Ectodermal cell (in vitro differentiated cells): Measurements from ENCODE around the gene ZNRF4.
A peak's percentile ranks its signal among the peaks of the same experiment; 100 is the strongest.
"Not testable (repeated sequence)": the region's sequence is repeated elsewhere in the genome, so short reads cannot be mapped to it uniquely, and the experiment has no call there.

Source experiments
- H3K27ac ChIP-seq: 2 replicates; pipeline ENCODE4 v1.7.0; 2013; ENCODE audit warnings: mild to moderate bottlenecking, low read depth, low read length; ENCODE audit not compliant: insufficient read depth, poor library complexity, severe bottlenecking
- H3K27me3 ChIP-seq: 2 replicates; pipeline ENCODE4 v1.7.0; 2013; ENCODE audit warnings: mild to moderate bottlenecking, low read length; ENCODE audit not compliant: insufficient read depth, control insufficient read depth, poor library complexity, severe bottlenecking
- H3K36me3 ChIP-seq: one replicate; pipeline ENCODE4 v1.7.0; 2013; ENCODE audit warnings: low read length; ENCODE audit not compliant: control insufficient read depth, insufficient read depth
- H3K4me1 ChIP-seq: one replicate; pipeline ENCODE4 v1.7.0; 2013; ENCODE audit warnings: low read length; ENCODE audit not compliant: control insufficient read depth, insufficient read depth
- H3K4me3 ChIP-seq: 2 replicates; pipeline ENCODE4 v1.7.0; 2013; ENCODE audit warnings: low read depth, low read length, control low read depth; ENCODE audit not compliant: insufficient read depth
- H3K9me3 ChIP-seq: 2 replicates; pipeline ENCODE4 v1.7.0; 2013; ENCODE audit warnings: mild to moderate bottlenecking, low read length, moderate library complexity; ENCODE audit not compliant: control insufficient read depth
- WGBS, 2 experiments: methylation state at CpG; one replicate each; pipeline ENCODE4 v1.1.7; 2013; ENCODE audit warnings: missing lambda C conversion rate in 2 of 2; 5-methylcytosine and 5-hydroxymethylcytosine counted together

Gene ZNRF4

DNA sequence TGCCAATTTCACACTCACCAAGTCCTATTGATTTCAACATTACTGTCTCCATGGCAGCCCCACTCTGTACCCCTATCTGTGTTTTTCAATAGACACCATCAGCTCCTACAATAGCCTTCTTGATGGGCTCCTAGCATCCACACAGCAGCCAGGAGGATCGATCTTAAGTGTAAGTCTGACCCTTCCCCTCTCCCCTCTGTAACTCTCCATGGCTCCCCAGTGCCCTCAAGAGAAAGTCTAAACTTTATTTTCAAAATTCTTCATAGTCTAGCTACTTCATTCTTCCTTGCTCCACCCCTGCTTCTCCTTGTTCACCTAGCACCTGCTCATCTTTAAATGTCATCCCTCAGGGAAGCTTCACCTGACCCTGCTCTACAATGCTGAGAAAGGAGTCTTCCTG, 30.0 kb upstream of the ZNRF4 start:
- Histone ChIP-seq H3K27me3 (no peaks in the 10 kb centered on the region), H3K4me1 (no peaks in the 10 kb centered on the region)
- WGBS, 2 experiments, result 71 to 76% methylated on average over 1 of the region's 1 CpG

DNA sequence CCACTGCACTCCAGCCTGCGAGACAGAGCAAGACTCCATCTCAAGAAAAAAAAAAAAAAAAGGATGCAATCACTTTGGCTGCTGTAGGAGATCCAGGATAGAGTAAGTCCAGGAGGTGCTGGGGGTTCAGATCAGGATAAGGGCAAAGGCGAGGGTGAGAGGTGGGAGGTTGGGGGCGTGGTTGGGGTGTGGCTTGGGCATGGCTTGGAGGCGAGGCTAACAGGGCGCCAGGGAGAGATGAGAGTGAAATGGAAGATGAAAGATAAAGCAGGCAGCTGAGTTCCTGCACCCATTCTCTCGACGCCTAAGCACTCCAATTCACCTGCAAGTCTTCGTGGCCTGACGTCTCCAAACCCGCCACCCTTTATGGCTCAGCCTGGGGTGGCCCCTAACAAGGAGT, 25.0 kb upstream of the ZNRF4 start:
- Histone ChIP-seq H3K4me1 (no peaks in the 10 kb centered on the region), H3K9me3 (no peaks in the 10 kb centered on the region), H3K27ac (no peak overlapping the region), H3K27me3 (no peaks in the 10 kb centered on the region), H3K4me3 (no peak overlapping the region), H3K36me3 (no peaks in the 10 kb centered on the region)
- WGBS, 2 experiments, result 64 to 68% methylated on average over 10 of the region's 10 CpGs

More for the DNA sequence above, 30.0 kb upstream of the ZNRF4 start:
- Histone ChIP-seq H3K36me3 (no peaks in the 10 kb centered on the region), H3K9me3 (no peaks in the 10 kb centered on the region), H3K27ac (no peak overlapping the region), H3K4me3 (no peak overlapping the region)

DNA sequence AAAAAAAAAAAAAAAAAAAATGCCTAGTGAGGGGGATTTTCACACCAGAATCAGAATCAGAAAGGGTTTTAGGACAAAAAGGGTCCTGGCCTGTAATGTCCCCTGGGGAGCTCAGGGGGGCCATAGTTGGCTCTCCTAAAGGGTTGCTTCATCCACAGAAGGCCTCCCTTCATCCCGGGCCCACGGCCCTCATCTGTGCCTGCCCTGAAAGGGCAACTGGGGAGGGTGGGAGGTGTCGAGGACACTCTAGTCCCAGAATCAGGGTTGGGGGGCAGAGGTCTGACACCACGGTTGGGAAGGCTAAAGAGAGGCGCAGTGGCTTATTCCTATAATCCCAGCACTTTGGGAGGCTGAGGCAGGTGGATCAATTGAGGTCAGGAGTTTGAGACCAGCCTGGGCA, 22.5 kb upstream of the ZNRF4 start:
- no peaks in the 10 kb centered on the region for H3K27me3 ChIP-seq
- WGBS, 2 experiments, result 72 to 73% methylated on average over 5 of the region's 5 CpGs
- no peak overlapping the region for H3K27ac ChIP-seq
- no peaks in the 10 kb centered on the region for H3K4me1 ChIP-seq
- H3K4me3 ChIP-seq, result no peak overlapping the region
- H3K9me3 ChIP-seq, result no peaks in the 10 kb centered on the region
- H3K36me3 ChIP-seq, result no peaks in the 10 kb centered on the region

DNA sequence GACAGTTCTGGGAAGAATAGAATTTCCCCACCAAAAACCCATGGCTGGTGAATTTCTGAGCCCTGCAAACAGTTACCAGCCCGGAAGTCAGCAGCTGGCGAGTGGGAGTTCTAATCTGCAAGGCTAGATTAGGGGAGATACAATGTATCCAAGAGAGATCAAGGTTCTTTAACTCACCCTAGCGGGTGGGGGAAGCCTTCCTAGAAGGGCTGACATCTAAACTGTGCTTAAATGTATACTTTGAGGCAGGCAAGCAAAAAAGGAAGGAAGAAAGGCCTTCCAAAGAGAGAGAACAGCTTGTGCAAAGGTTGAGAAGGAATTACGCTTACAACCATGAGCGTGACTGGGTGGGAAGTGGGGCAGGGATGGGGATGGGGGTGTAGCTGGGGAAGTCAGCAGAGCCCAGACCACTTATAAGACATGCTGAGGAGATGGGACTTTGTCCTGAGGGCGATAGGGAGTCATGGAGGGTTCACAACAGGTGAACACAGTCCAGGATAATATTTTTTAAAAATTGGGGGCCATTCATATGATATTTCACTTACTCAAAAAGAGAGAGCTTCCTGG, 20.8 kb upstream of the ZNRF4 start:
- no peaks in the 10 kb centered on the region for H3K27me3 ChIP-seq
- no peaks in the 10 kb centered on the region for H3K9me3 ChIP-seq
- no peaks in the 10 kb centered on the region for H3K36me3 ChIP-seq
- 75 to 78% methylated on average over 6 of the region's 6 CpGs for WGBS, 2 experiments
- H3K27ac ChIP-seq, result no peak overlapping the region
- no peak overlapping the region for H3K4me3 ChIP-seq
- no peaks in the 10 kb centered on the region for H3K4me1 ChIP-seq

DNA sequence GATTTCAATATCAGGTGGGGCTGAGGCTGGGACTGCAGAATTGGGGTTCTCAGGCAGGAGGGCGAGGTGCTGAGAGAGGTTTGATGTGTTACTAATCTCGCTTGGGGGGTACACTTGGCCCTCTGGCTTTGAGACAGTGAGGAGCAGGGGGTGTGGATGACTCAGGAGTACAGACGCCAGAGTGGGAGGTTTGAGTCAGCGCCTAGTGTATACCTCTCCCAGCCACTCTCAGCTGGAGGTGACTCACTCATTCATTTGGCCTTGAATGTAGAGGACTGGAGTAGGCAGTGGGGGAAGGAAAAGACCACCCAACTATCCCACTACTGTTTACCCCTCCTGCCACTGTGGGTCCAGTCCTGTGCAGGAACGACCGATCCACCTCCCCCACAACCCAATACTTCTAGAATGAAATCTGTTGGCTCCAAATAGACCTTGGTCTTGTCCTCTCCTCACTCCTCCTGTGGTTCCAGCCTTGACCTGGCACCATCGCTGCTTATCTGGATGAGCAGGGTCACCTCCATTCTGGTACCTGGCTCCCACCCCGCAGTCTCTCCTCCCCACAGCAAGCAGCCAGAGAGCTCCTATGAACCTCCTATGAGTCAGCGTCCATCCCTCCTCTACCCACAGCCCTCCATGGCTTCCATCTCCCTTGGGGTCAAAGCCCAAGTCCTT, 20.1 kb upstream of the ZNRF4 start:
- no peaks in the 10 kb centered on the region for H3K36me3 ChIP-seq
- H3K4me1 ChIP-seq, result no peaks in the 10 kb centered on the region
- 81 to 82% methylated on average over 9 of the region's 9 CpGs for WGBS, 2 experiments
- no peaks in the 10 kb centered on the region for H3K27me3 ChIP-seq
- H3K27ac ChIP-seq, result no peak overlapping the region
- H3K4me3 ChIP-seq, result no peak overlapping the region
- no peaks in the 10 kb centered on the region for H3K9me3 ChIP-seq

DNA sequence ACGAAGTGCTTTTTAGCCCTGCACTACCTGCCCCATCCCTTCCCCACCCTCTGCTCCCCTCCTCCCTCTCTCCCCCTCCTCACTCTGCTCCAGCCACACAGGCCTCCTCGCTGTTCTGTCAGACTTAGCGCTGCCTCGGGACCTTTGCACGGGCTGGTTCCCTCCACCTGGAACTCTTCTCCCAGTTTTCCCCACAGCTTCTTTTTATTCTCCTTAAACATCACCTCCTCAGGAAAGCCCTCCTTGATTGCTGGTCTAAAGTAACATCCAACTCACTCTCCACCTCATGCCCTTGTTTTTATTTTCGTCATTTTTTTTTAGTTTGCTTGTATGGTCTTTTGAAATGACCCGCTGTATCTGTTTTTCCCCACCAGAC, 19.6 kb upstream of the ZNRF4 start:
- Histone ChIP-seq H3K4me1 (no peaks in the 10 kb centered on the region), H3K4me3 (no peak overlapping the region), H3K27me3 (no peaks in the 10 kb centered on the region), H3K9me3 (no peaks in the 10 kb centered on the region), H3K27ac (no peak overlapping the region), H3K36me3 (no peaks in the 10 kb centered on the region)
- WGBS, 2 experiments, result 86 to 87% methylated on average over 7 of the region's 7 CpGs

DNA sequence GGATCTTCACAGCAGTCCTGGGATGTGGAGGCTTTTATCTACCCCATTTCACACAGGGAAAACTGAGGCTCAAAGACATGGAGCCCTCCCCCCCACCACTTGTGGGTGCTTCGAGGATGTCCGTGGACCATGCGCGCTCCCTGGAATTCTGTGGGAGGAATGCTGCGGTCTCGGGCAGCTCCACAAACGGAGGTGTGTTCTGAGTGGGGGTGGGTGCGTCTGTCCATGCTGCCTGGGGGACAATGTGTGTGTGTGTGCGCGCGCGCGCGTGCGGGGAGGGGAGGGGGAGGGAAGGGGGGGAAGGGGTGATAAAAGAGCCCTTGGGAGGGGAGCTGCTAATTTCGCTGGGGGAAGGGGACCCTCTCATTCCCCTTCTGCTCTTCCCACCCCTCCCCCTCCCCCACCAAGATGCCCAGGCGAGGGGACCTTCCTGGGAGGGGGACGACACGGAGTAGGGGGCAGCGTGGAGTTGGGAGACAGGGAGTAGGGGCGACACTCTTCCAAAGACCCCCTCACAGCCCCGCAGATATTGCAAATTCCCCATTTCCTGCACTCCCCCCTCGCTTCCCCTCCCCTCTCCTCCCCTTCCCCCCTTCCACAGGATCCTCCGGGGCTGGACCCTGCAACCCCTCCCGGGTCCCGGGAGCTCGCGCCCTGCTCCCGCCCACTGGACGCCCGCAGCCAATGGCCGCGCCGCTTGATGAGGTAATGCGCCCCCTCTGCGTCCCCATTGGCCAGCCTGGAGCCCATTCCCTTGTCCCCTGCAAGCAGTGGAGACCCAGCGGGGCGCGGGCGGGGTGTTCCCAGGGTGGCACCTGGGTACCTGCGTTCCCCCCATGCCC, 18.9 kb upstream of the ZNRF4 start:
- H3K4me1 ChIP-seq, result no peaks in the 10 kb centered on the region
- H3K27ac ChIP-seq, result no peak overlapping the region
- no peaks in the 10 kb centered on the region for H3K27me3 ChIP-seq
- no peaks in the 10 kb centered on the region for H3K36me3 ChIP-seq
- 4% methylated on average over 30 to 36 of the region's 41 CpGs for WGBS, 2 experiments
- no peaks in the 10 kb centered on the region for H3K9me3 ChIP-seq
- H3K4me3 ChIP-seq, result peak overlapping the region; percentile 49

DNA sequence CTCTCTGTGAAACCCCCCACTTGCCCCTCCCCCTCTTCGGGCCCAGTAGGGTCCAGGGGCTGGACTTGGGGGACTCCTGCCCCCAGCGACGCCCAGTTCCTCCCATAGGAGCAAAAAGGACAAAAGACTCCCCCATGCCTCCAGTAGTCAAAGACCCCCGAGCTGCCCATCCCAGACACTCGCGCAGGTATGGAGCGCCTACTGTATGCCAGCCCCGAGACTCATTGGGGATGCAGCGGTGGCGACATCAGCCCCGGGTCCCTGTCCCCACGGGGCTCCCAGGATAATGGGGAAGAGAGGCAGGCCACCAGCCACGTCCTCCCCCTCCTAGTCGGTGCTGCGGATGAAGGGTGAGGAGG, 18.3 kb upstream of the ZNRF4 start:
- Histone ChIP-seq H3K27me3 (no peaks in the 10 kb centered on the region), H3K4me3 (peak overlapping the region; percentile 49), H3K36me3 (no peaks in the 10 kb centered on the region), H3K9me3 (no peaks in the 10 kb centered on the region), H3K27ac (no peak overlapping the region), H3K4me1 (no peaks in the 10 kb centered on the region)
- 2 to 5% methylated on average over 11 to 13 of the region's 15 CpGs for WGBS, 2 experiments

DNA sequence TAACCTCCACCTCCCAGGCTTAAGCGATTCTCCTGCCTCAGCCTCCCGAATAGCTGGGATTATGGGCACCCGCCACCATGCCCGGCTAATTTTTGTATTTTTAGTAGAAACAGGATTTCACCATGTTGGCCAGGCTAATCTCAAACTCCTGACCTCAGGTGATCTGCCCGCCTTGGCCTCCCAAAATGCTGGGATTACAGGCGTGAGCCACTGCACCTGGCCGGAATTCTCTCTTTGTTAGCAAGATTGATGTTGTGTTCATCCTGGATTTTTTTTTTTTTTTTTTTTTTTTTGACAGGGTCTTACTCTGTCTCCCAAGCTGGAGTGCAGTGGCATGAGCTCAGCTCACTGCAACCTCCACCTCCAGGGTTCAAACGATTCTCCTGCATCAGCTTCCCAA, 16.5 kb upstream of the ZNRF4 start:
- H3K27me3 ChIP-seq, H3K36me3 ChIP-seq, H3K4me3 ChIP-seq, H3K9me3 ChIP-seq, H3K27ac ChIP-seq, H3K4me1 ChIP-seq: not testable (repeated sequence)
- WGBS, 2 experiments, result 91 to 94% methylated on average over 8 of the region's 8 CpGs

DNA sequence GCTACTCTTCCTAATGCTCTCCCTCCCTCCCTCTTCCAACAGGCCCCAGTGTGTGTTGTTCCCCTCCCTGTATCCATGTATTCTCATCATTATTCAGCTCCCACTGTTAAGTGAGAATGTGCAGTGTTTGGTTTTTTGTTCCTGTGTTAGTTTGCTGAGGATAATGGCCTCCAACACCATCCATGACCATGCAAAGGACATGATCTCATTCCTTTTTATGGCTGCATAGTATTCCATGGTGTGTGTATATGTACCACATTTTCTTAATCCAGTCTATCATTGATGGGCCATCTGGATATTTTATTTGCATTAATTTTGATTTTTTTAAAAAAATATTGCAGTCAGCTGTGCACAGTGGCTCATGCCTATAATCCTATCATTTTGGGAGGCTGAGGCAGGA, 15.8 kb upstream of the ZNRF4 start:
- Histone ChIP-seq H3K9me3 (no peaks in the 10 kb centered on the region), H3K36me3 (no peaks in the 10 kb centered on the region), H3K4me1 (no peaks in the 10 kb centered on the region), H3K4me3 (no peak overlapping the region), H3K27ac (no peak overlapping the region), H3K27me3 (no peaks in the 10 kb centered on the region)
